Amygdala (tissue), 56 donors: ENCODE results near the gene ZFP2.
"Not testable (repeated sequence)": the region's sequence is repeated elsewhere in the genome, so short reads cannot be mapped to it uniquely, and the experiment has no call there.

Source experiments
- DNase-seq, 56 donors: peaks; one replicate each; lab custom pipeline; 2025; lab: John Stamatoyannopoulos, UW

The ZFP2 gene

DNA sequence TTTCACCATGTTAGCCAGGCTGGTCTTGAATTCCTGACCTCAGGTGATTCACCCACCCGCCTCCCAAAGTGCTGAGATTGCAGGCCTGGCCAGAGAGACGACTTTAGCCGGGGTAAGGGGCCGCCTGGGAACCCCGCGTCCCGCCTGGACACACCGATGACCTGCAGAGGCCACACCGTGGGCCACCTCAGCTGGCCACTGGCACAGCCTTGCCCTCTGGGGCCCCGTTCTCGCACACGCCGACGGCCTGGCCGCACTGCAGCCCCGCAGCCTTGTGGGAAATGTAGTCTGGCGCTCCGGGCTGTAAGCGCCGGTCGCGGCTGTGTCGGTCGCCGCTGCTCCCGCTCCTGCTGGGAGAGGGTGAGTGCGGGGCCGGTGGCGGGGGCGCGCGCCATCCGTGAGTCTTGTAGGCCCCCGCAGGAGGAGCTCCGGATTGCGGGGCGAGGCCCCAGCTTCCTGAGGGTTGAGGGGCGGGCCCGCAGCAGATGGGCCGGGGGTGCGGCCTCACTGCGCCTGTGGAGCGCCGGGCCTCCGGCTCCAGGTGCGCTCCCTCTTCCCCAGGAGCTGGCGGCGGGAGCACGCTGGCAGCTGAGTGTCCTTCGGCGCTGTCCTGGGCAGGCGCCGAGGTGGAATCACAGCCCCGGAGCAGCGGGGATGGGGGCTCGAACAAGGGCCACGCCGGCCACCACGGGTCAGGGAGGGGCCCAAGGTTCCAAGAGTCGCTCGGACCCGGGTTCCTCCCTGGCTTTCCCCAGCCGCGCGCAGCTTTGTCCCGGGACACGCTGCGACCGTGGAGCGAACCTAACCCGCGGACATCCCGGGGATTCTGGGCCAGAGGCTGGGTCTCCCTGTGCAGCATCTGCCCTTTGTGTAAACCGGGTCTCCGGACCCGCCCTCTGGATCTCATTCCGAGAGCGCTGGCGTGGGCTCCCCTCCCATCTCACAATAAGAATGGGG, at the start of gene ZFP2:
Gene ZFP2, plus strand, starts transcription at position 299 of the 957 bp plus-strand sequence. CDS start 35,401 bp downstream, outside the sequence.
- peak in 53 of 56 donors; percentile 4 to 76 (median 40) for DNase-seq

DNA sequence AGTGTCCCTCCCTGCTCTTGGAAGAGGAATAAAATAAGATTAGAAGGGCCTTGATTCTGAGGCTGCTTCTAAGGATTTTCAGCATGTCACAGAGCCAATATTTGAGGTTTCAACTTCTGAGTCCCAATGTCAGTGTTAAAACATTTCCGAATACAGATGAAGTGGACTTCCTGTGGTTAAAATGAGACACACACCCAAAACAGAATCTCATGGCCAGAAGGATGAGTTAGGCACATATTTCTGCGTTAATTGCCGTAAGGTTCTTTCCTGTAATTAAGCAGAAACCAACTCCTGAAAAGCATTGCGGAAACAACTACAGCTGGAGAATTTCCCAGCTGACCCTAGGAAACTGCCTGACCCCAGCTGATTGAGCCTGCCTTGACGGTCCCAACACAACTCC, 46.4 kb upstream of the ZFP2 start:
- DNase-seq = no peak

DNA sequence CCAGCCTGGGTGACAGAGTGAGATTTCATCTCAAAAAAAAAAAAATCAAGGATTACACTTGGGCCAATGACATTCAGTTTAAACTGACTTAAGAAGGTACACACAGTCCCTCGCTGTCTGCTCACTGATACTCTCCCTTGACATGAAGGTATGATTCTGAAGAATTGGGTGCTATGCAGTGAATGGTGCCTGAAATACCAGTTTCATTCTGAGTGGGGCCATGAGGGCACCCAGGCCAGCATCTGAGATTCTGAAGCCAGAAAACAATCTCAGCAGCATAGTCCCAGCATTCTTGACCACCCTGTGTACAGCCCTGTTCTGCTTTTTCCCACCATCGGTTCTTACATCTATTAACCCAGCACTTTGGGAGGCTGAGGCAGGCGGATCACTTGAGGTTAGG, 43.8 kb upstream of the ZFP2 start:
- DNase-seq = no peak

DNA sequence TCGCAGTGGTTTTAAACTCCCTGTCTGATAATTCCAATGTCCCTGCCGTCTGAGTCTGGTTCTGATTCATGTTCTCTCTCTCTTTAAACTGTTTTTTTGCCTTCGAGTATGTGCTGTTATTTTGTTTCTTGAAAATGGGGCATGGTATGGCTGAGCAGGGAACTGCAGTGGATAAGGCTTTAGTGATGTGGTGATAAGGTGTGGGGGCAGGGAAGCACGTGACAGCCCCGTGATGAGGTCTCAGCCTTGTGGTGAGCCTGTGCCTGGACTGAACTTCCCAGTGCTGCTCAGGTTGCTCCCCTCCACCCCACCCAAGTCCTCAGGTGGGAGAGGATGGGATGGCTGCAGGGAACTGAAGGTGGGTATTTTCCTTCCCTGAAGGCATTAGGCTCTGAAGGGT, 41.4 kb upstream of the ZFP2 start:
- DNase-seq = no peak

DNA sequence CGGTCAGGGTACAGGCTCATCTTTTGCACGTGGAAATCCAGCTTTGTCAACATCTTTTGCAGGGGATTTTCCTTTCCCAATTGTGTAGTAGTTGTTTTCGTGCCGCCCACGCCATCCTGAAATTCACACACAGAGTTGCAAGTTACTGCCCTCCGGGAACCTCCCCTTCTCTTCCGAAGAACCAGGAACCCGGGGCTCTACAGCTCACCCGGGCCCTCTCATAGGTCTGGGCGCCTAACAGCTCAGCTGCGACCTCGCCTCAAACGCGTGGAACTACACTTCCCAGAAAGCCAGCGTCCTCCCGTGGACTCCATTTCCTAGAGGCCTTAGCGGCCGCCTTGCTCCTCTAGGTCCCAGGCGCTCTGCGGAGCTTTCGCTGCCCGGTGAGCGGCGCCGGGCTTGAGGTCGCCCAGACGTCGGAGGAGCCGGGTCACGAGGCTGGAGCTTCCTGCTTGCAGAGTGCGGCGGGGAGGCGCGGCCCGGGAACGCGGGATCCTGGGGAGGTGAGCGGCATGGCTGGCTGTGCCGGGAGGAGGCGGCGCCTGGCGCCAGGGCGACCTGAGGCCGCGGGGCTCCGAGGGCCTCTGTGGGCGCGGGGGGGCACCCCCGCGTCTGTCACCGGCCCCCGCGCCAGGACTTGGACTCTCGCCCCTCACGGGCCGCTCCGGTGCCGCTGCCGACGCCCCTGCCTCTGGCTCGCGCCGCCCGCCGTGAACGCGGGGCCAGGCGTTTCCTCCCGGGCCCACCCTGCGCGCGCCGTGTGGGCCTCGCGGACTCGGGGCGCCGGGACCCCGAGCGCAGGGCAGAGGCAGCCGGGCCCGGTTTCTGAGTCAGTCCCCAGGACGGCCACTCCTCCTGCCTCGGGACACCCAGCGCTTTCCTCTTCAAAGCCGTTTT, 35.8 kb upstream of the ZFP2 start, which contains the start of gene ZNF354B:
Gene ZNF354B, plus strand, starts transcription at position 329 of the 897 bp plus-strand sequence. CDS start 1,095 bp downstream, outside the sequence.
- peak; percentile 32 to 95 (median 84) for DNase-seq

DNA sequence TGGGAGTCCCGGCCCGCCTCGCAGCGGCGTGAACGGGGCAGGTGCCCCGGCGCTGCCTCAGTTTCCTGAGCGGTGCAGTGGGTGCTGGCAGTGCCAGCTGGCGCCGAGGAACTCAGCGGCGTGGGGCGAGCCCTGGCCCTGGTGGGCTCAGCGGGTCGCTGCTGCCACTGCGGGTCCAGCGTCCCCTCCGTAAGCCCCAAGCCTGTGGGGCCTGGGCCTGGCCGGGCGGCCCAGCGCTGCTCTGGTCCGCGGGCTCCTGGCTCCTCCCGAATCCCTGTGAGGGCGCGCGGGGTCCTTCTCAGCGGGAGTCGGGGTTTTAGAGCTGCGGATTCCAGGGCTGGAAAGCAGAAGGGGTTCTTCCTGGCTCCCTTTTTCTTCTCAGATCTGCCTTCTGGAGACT, 35.1 kb upstream of the ZFP2 start:
- not testable (repeated sequence) for DNase-seq

DNA sequence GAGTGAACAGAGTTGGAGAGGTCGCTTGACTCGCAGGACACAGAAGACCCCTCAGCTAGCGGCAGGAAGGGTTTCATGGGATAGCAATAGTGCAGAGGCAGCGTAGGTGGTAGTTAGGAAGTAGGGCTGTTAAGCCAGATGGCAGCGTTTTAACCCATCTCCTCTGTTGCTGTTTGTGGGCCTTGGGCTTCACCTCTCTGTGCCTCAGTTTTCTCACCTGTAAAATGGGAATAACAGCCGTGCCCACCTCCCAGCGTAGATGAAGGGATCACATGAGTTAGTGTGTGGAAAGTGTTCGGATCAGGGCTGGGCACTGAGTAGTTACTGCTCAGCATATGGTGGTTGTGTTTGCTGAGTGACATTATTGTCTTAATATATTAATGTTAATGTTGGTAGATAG, 34.1 kb upstream of the ZFP2 start:
- DNase-seq = no peak

DNA sequence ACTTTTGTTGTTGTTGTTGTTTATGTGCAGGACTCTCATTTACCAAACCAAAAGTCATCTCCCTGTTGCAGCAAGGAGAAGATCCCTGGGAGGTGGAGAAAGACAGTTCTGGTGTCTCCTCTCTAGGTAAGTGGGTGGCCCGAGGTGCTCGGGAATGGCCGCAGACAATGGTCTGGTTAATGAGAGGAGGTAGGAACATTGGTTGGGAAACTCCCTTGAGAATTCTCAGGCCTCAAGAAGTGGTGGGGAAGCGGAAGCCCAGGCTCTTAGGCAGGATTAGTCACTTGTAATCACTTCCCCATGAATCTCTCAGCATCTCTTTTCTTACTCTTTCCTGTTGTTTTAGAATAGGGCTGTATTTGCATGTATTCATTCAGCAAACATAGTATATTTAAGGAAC, 28.8 kb upstream of the ZFP2 start:
- no peak for DNase-seq

DNA sequence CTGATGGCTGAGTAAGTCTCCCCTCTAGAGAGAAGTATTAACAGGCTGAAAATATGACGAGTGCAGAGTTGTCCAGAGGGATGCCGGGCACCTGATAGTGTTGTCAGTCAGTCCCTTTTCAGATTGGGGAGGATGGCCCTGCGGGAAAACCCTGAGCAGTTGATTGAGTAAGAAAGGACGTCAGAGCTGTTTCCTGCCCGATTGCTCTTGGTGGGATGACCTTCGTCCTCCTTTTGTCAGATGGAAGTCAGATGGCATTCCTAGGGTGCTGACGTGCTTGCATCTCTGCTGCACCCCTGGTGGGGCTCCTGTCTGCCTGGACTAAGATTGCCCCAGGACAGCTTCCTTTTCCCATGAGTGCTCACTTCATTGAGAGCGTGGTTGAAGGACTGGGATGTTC, 26.1 kb upstream of the ZFP2 start:
- no peak for DNase-seq

DNA sequence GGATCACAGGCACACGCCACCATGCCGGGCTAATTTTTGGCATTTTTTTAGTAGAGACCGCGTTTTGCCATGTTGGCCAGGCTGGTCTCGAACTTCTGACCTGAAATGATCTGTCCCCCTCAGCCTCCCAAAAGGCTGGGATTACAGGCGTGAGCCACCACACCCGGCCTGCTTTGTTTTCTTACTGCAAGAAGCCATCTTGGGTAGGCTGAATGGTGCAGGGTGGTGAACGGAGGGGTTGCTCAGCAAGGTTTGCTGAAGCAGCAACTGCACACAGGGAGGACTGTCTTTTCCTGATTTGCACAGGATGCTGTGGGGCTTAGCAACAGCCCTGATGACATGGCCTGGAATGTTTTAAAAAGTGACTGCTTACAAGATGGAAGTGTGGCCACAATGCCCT, 25.3 kb upstream of the ZFP2 start:
- DNase-seq = no peak

DNA sequence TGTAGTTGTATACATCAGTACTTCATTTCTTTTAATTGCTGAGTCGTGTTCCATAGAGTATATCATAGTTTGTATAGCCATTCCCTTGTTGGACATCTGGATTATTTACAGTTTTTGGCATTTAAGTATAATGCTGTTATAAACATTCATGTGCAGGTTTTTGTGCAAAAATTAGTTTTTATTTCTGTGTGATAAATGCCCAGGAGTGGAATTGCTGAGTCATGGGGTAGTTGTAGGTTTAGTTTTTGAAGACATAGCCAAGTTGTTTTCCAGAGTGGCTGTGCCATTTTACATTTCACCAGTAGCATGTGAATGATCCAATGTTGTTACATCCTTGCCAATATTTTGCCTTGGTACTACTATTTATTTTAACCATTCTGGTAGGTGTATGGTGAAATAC, 23.4 kb upstream of the ZFP2 start:
- no peak for DNase-seq

DNA sequence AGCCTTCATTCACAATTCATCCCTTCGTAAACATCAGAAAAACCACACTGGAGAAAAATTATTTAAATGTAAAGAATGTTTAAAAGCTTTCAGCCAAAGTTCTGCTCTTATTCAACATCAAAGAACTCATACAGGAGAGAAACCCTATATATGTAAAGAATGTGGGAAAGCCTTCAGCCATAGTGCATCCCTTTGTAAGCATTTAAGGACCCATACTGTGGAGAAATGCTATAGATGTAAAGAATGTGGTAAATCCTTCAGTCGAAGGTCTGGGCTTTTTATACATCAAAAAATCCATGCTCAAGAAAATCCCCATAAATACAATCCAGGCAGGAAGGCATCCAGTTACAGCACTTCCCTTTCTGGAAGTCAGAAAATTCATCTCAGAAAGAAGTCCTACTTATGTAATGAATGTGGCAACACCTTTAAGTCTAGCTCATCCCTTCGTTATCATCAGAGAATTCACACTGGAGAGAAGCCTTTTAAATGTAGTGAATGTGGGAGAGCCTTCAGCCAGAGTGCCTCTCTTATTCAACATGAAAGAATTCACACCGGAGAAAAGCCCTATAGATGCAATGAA, 12.5 kb upstream of the ZFP2 start:
- DNase-seq = not testable (repeated sequence)

DNA sequence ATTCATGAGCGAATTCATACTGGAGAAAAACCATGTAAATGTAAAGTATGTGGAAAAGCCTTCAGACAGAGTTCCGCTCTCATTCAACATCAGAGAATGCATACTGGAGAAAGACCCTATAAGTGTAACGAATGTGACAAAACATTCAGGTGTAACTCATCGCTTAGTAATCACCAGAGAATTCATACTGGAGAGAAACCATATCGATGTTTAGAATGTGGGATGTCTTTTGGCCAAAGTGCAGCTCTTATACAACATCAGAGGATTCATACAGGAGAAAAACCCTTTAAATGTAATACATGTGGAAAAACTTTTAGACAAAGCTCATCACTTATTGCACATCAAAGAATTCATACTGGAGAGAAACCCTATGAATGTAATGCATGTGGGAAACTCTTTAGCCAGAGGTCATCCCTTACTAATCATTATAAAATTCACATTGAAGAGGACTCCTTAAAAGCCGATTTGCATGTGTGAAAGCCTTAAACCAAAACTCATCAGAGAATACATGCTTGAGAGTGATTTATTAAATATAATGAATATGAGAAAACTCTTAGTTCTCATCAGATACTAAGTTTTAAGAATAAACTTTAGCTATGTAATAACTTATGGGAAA, 11.8 kb upstream of the ZFP2 start:
- DNase-seq = no peak

DNA sequence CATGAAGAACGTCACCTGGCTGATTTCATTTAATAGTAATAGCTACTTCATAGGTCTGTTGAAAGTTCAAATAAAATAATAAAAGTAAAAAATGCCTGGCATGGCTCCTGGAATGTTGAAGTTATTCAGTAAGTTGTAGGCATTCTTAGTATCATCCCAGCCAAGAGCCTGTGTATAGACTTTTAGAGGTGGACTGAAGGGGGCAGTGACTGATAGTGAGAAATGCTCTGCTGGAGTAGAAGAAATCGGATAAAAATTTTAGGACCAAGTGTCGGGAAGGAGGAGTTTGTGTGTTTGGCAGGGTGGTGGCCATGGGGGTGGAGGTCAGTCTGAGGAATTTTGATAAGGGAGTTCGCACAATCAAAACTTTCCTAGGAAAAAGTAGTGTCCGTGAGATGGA, 3.6 kb downstream of the ZFP2 start:
- no peak for DNase-seq

DNA sequence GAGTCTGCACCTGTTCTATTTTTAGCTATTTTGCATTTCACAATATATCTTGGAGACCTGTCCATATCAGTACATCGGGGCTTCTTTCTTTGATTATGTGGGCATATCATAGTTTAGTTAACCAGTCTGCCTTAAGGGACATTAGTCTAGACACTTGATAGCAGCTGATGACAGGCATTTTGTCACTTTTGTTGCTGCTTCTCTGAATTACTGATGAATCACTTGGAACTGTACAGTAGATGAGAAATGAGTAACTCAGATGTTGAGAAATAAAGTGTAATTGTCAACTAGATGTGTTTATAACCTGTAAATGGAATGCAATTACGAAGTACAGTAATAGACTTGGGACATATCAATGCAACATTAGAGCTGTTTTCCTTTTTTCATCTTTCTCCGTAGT, 7.1 kb downstream of the ZFP2 start:
- no peak for DNase-seq

DNA sequence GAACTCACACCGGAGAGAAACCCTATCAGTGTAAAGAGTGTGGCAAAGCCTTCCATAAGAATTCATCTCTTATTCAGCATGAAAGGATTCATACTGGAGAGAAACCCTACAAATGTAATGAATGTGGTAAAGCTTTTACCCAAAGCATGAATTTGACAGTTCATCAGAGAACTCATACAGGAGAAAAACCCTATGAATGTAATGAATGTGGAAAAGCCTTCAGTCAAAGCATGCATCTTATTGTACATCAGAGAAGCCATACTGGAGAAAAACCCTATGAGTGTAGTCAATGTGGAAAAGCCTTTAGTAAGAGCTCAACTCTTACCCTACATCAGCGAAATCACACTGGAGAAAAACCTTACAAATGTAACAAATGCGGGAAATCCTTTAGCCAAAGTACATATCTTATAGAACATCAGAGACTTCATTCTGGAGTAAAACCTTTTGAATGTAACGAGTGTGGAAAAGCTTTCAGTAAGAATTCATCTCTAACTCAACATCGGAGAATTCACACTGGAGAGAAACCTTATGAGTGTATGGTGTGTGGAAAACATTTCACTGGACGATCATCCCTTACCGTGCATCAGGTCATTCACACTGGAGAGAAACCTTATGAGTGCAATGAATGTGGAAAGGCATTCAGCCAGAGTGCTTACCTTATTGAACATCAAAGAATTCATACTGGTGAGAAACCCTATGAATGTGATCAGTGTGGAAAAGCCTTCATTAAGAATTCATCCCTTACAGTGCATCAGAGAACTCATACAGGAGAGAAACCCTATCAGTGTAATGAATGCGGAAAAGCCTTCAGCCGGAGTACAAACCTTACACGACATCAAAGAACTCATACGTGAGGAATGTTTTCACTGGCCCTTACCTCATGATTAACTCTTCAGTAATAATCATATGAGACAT, 36.4 kb downstream of the ZFP2 start:
- DNase-seq = no peak

DNA sequence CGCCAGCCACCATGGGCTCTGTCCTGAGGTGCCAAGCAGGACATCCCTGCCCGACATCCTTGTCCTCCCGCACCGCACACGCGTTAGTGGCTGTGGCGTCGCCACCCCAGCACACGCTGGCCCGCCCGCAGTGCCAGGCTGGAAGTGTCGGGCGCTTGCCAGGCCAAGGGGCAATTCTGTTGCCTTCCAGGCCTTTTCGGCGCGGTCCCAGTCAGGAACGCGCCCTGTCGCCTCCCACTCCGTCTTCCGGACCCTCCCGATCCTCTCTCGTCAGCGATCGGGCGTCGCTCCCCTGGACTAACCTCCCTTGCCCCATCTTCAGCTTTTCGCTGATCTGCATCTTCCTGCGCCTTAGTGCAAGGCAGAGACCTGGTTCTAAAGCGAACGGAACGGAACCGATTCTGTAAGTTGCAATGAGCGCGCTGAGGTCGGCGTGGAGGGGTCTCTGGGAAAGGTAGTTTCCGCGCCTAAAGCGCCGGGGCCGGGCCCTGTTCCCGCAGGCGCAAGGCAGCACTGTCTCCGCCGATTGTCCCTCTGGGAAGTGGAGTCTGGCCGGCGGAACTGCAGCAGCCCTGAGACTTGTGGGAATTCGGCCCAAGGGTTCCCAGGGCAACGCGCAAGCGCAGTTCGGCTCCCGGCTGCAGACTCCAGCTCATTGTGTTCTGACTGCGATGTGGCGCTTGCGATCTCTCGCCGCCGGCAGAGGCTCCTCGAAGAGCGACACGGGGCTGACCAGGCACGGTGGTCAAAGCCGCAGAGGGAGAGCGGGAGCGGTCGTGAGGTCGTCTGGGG, 45.1 kb downstream of the ZFP2 start, which contains the start of gene ZNF454:
Gene ZNF454, plus strand, starts transcription at position 630 of the 792 bp plus-strand sequence. CDS start 1,594 bp downstream, outside the sequence.
- peak; percentile 60 to 97 (median 93) for DNase-seq

DNA sequence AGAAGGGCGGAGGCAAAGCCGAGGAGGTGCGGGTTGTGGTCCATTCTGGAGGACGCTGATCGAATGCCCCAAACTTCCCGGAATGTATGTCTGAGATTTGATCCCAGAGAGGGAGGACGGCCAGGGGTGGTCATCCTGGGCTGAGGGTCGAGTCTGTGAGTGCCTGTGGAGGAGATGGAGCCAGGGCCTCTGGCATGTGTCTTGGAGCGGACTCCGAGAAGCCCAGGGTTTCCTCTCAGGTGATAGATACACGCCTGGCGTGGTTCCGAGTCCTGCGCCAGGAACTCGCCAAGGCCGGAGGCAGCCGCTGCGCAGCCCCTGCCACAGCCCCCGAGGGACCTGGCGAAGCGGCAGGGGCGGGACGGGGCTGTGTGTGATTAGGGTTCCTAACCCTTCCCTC, 45.6 kb downstream of the ZFP2 start:
- DNase-seq = peak in 11 of 56 donors; percentile 7 to 47 (median 39)
